Measurements from ENCODE around the gene PNPLA2. TPM values are rescaled to one million over a fixed set of nuclear protein-coding genes. Genes with fewer than 3 reads are reported as not detected.

PNPLA2 gene
- polyA plus RNA-seq, 1 donor from 2014 or later, result 51.1 TPM

DNA sequence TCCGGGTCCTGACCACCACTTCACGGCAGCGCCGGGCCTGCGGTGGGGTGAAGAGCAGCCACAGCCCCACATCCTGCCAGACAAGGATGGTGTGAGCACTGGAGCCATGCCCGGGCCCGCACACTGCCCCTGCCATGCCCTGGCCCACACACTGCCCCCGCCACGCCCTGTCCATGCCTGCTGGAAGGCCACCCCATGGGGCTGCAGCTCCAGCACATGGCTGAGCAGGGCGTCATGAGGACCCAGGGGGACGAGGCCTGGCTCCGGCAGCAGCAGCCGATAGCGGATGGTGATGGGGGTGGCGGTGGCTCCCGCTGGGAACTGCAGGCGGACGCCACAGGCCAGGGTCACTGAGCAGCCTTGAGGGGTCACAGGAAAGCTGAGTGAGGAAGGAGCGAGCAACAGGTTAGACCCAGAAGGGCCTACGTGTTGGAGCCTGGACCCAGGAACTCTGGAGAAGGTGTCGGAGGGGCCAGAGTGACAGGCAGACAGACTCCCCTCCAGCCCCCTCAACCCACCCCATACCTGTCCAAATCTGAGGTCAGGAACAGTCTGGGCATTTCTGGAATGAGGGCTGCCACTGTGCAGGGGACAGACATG, 16.6 kb upstream of the PNPLA2 start:
- no peaks in the 10 kb centered on the region for H3K27me3 Mint-ChIP-seq
- H3K36me3 Mint-ChIP-seq, result no peaks in the 10 kb centered on the region
- H3K4me1 Mint-ChIP-seq, result peaks cover 0 to 2% (median 0%) of the 10 kb centered on the region in 3 donors
- H3K9me3 Mint-ChIP-seq, result no peaks in the 10 kb centered on the region
- H3K27ac Mint-ChIP-seq, result no peak overlapping the region
- peak overlapping the region in 2 of 4 donors; percentile 38 to 71 for H3K4me3 Mint-ChIP-seq

GRCh38 chr11:802693-803466, 15.8 kb upstream of the PNPLA2 start:
- Mint-ChIP-seq H3K4me3 (peak overlapping the region in 2 of 4 donors; percentile 38 to 85), H3K27ac (no peak overlapping the region), H3K27me3 (no peaks in the 10 kb centered on the region)

GRCh38 chr11:803467-803742, 15.3 kb upstream of the PNPLA2 start:
- H3K27me3 Mint-ChIP-seq, result no peaks in the 10 kb centered on the region
- H3K4me3 Mint-ChIP-seq, result no peak overlapping the region
- no peak overlapping the region for H3K27ac Mint-ChIP-seq
- peaks cover 2 to 6% (median 3%) of the 10 kb centered on the region in 3 donors for H3K4me1 Mint-ChIP-seq
- no peaks in the 10 kb centered on the region for H3K9me3 Mint-ChIP-seq
- no peaks in the 10 kb centered on the region for H3K36me3 Mint-ChIP-seq

More at GRCh38 chr11:802693-803466, 15.8 kb upstream of the PNPLA2 start:
- Mint-ChIP-seq H3K4me1 (peaks cover 1 to 3% (median 2%) of the 10 kb centered on the region in 3 donors), H3K9me3 (no peaks in the 10 kb centered on the region), H3K36me3 (no peaks in the 10 kb centered on the region)

DNA sequence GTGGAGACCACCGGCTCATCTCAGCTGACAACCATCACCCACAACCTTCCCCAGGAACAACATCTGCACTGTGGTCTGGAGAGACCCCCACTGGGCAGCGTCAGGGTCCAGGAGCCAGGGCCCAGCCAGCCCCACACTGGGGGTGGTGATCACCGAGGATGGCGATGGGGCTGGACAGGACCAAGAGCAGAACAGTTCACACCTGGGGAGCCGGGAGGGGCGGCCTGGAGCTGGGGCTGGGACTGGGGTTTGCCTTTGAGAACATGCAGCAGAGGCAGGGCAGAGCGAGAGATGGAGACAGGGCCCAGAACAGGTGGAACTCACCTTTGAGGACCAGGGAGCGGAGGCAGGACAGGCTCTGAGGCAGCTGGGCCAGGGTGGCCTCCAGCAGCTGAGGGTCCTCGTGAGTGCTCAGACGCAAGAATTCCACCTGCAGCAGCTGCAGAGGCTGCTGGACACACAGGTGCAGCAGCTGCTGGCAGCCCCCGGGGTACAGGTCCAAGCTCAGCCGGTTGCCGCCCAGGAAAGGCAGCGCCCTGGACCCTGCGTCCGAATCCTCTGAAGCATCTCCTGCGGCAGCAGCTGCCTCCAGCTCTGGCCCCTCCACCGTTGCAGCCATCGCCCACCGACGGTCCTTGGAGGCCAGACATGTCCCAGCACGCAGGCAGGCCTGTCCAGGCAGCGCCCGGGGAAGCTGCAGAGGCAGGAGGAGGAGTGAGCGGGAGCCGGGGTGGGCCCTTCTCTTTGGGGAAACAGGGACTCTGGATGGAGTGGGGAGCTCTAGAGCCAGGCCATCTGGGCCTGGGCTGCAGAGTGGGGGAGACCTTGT, 14.7 kb upstream of the PNPLA2 start:
- H3K4me3 Mint-ChIP-seq, result peak overlapping the region; percentile 55 to 88 (median 83)
- no peaks in the 10 kb centered on the region for H3K9me3 Mint-ChIP-seq
- H3K27me3 Mint-ChIP-seq, result no peaks in the 10 kb centered on the region
- peak overlapping the region in 1 of 3 donors; percentile 35 for H3K27ac Mint-ChIP-seq
- H3K4me1 Mint-ChIP-seq, result peaks cover 4 to 11% (median 7%) of the 10 kb centered on the region in 3 donors
- H3K36me3 Mint-ChIP-seq, result no peaks in the 10 kb centered on the region

DNA sequence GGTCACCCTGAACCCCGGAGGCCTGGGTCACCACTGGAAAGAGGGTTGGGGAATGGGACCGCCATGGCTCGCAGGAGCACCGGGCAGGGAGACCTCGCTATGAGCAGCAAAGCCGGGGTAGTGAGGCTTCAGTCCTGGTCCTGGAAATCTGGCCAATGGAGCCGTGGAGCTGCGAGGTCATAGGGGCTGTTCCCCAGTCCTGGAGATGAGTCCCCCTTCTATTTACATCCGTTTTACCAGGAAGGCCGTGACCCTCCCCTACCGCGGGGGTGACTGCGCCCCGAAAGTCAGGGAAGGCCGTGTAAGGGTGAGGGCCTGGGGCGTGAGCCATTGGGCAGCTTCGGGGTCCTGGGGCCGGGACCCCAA, 14.1 kb upstream of the PNPLA2 start:
- Mint-ChIP-seq H3K27ac (peak overlapping the region in 2 of 3 donors; percentile 35 to 46), H3K27me3 (no peaks in the 10 kb centered on the region), H3K4me3 (peak overlapping the region; percentile 38 to 88 (median 83)), H3K9me3 (no peaks in the 10 kb centered on the region), H3K4me1 (peaks cover 4 to 13% (median 7%) of the 10 kb centered on the region in 3 donors), H3K36me3 (no peaks in the 10 kb centered on the region)

DNA sequence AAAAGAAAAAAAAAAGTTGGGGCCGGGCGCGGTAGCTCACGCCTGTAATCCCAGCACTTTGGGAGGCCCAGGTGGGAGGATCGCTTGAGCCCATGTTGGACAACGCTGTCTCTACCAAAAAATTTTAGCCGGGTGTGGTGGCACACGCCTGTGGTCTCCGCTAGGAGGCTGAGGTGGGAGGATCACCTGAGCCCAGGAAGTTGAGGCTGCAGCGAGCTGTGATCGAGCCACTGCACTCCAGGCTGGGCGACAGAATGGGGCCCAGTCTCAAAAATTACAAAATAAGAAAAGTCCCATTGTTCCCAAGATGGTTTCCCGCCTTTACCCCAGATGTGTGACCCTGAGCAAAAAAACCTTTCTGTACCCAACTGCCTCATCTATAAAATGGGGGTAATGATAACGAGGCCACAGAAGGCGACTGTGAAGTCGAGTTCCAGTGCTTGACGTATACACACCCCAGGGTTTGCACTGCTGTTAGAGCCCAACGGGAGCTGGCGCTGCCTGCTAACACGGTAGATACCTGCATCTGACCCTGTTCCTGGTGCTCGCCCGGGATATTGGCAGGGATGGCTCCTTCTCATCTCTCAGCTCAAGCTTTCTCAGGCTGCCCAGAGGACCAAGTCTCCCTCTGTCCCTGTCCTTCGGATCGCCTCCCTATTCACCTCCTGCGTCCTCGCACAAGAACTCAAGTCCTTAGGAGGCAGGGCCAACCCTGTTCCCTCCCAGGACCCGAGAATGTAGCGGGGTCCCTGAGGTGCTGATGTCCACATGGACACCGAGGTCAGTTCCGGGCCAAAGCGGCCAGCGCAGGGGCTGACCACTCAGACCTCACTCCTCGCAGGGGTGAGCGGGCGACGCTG, 10.1 kb upstream of the PNPLA2 start:
- Mint-ChIP-seq H3K27ac (peak overlapping the region; percentile 98 to 99 (median 98)), H3K4me3 (peak overlapping the region; percentile 92 to 98 (median 96)), H3K4me1 (peaks cover 16 to 22% (median 16%) of the 10 kb centered on the region in 3 donors), H3K27me3 (no peaks in the 10 kb centered on the region), H3K9me3 (no peaks in the 10 kb centered on the region), H3K36me3 (no peaks in the 10 kb centered on the region)

DNA sequence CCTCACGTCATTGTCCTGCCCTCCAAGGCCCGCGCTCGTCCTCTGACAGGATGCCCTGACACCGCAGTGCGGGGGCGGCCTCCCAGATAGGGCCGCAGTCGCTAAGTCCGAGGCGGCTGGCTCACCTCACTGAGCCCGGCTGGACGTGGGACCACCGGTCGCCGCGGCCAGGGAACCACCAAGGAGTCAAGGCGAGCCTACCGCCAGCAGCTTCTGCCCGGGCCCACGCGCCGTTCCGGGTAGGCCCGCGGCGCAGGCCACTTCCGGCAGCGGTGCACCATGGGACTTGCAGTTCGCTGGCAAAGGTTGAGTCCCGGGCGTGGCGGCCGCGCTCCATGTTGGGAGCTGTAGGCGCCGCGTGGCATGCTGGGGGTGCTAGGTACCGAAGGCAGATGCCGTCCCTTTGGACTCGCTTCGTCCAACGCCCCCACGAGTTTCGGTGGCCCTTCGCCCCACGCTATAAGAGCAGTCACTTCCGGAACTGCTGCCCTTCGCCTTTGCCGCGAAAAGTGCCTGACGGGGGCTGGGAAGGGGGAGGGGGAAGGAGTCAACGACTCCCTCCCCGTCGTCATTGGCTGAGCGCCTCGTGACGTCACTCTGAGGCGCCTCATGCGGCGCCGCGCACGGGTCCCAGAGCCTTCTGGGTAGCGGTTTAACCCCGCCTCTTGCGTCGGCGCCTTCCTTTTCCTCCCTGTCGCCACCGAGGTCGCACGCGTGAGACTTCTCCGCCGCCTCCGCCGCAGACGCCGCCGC, 9.3 kb upstream of the PNPLA2 start, which contains the start of gene RPLP2:
TSS of gene RPLP2 (plus strand) at position 681 of the 753 bp plus-strand sequence. CDS start 268 bp downstream, outside the sequence.
- peak within 1 kb of the TSS; percentile 92 to 98 (median 96) for H3K4me3 Mint-ChIP-seq
- peak within 1 kb of the TSS; percentile 98 to 99 (median 98) for H3K27ac Mint-ChIP-seq
- peaks cover 16 to 22% (median 16%) of the 10 kb centered on the region in 3 donors for H3K4me1 Mint-ChIP-seq
- no peaks in the 10 kb centered on the region for H3K36me3 Mint-ChIP-seq
- no peaks in the 10 kb centered on the region for H3K9me3 Mint-ChIP-seq
- no peaks in the 10 kb centered on the region for H3K27me3 Mint-ChIP-seq

DNA sequence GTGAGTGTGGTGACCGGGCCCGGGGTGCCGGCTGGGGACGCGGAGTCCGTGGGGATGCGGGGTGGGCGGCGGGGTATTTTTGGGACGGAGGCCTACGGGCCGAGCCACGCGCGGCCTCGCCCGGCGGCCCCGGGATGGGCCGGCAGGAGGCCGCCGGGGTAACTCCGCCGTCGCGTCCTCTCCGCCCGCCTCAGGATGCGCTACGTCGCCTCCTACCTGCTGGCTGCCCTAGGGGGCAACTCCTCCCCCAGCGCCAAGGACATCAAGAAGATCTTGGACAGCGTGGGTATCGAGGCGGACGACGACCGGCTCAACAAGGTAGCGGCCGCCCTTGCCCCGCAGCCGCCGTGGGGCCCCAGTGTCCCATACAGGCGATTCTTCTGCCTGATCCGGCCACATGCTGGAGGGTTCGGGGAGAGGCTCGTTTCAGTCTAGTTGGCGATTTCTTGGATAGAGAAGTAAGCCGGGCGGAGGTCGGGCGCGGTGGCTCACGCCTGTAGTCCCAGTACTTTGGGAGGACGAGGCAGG, 8.6 kb upstream of the PNPLA2 start:
- H3K4me3 Mint-ChIP-seq, result peak overlapping the region; percentile 92 to 98 (median 96)
- peak overlapping the region; percentile 98 to 99 (median 98) for H3K27ac Mint-ChIP-seq
- no peaks in the 10 kb centered on the region for H3K9me3 Mint-ChIP-seq
- no peaks in the 10 kb centered on the region for H3K36me3 Mint-ChIP-seq
- H3K27me3 Mint-ChIP-seq, result no peaks in the 10 kb centered on the region
- peaks cover 16 to 22% (median 16%) of the 10 kb centered on the region in 3 donors for H3K4me1 Mint-ChIP-seq

GRCh38 chr11:811446-812245, 7.1 kb upstream of the PNPLA2 start:
- Mint-ChIP-seq H3K4me1 (peaks cover 16 to 22% (median 16%) of the 10 kb centered on the region in 3 donors), H3K9me3 (no peaks in the 10 kb centered on the region), H3K36me3 (no peaks in the 10 kb centered on the region), H3K27me3 (no peaks in the 10 kb centered on the region), H3K27ac (peak overlapping the region; percentile 39 to 98 (median 59)), H3K4me3 (peak overlapping the region; percentile 92 to 98 (median 94))

GRCh38 chr11:812390-812789, 6.3 kb upstream of the PNPLA2 start:
- Mint-ChIP-seq H3K4me1 (peaks cover 14 to 22% (median 16%) of the 10 kb centered on the region in 3 donors), H3K9me3 (no peaks in the 10 kb centered on the region), H3K4me3 (peak overlapping the region in 2 of 4 donors; percentile 96 to 98), H3K36me3 (no peaks in the 10 kb centered on the region), H3K27me3 (no peaks in the 10 kb centered on the region), H3K27ac (peak overlapping the region in 2 of 3 donors; percentile 59 to 98)

GRCh38 chr11:813072-813455, 5.7 kb upstream of the PNPLA2 start:
- H3K4me3 Mint-ChIP-seq, result peak overlapping the region in 1 of 4 donors; percentile 96
- peaks cover 13 to 17% (median 14%) of the 10 kb centered on the region in 3 donors for H3K4me1 Mint-ChIP-seq
- no peaks in the 10 kb centered on the region for H3K9me3 Mint-ChIP-seq

GRCh38 chr11:813456-814096, 5.1 kb upstream of the PNPLA2 start:
- Mint-ChIP-seq H3K4me3 (peak overlapping the region in 2 of 4 donors; percentile 32 to 96), H3K4me1 (peaks cover 13 to 15% (median 14%) of the 10 kb centered on the region in 3 donors), H3K36me3 (no peaks in the 10 kb centered on the region), H3K9me3 (no peaks in the 10 kb centered on the region), H3K27ac (peak overlapping the region in 1 of 3 donors; percentile 98), H3K27me3 (no peaks in the 10 kb centered on the region)

More at GRCh38 chr11:813072-813455, 5.7 kb upstream of the PNPLA2 start:
- H3K27ac Mint-ChIP-seq, result peak overlapping the region in 1 of 3 donors; percentile 98
- no peaks in the 10 kb centered on the region for H3K36me3 Mint-ChIP-seq
- no peaks in the 10 kb centered on the region for H3K27me3 Mint-ChIP-seq

Data from IgD-negative memory B cell (primary cell).